ENCODE data around the gene MINDY4.

MINDY4 gene

DNA sequence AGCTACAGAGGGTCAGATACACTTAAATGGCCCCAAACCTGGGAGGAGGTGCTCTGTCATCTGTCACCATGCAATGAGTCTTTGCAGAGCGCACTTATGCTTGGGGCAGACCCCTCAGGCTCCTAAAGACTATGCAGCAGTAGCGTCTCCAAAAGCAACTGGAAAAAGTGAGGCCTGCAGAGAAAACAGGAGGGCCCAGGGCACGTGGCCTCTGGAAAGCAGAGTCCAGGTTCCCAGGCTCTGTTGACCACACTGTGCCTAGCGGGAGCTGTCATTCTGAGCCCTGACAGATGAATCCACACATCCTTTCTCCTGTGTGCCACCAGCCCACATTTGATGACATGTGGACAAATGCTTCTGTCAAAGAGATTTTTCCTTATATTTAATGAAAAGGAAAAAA lies 66.4 kb downstream of the MINDY4 start:
- TF ChIP-seq FOXM1 (IDR thresholded peaks at IDR 0.05; ENCODE audit: borderline replicate concordance, low read depth) = no peak
- no peak for TF ChIP-seq CEBPB (IDR thresholded peaks at IDR 0.05)
- TF ChIP-seq EP300 (IDR thresholded peaks at IDR 0.05; ENCODE audit: borderline replicate concordance) = no peak
- no peak for TF ChIP-seq YY1 (IDR thresholded peaks at IDR 0.05; ENCODE audit: low read depth)
- TF ChIP-seq REST (IDR thresholded peaks at IDR 0.05; ENCODE audit: low read depth) = no peak
- no peak for TF ChIP-seq TEAD4 (IDR thresholded peaks at IDR 0.05)
- TF ChIP-seq EGR1 (IDR thresholded peaks at IDR 0.05) = no peak
- TF ChIP-seq TAF1 (IDR thresholded peaks at IDR 0.05; ENCODE audit: low read depth) = no peak
- no peak for TF ChIP-seq TCF12 (IDR thresholded peaks at IDR 0.05; ENCODE audit: low read depth)

- TF ChIP-seq CEBPB (IDR thresholded peaks at IDR 0.05) (no peak), TAF1 (IDR thresholded peaks at IDR 0.05; ENCODE audit: low read depth) (no peak), CREB1 (IDR thresholded peaks at IDR 0.05; ENCODE audit: low read depth) (no peak), TEAD4 (IDR thresholded peaks at IDR 0.05) (no peak), YY1 (IDR thresholded peaks at IDR 0.05; ENCODE audit: low read depth) (no peak), EP300 (IDR thresholded peaks at IDR 0.05; ENCODE audit: borderline replicate concordance) (no peak), EGR1 (IDR thresholded peaks at IDR 0.05) (no peak), USF1 (IDR thresholded peaks at IDR 0.05) (no peak), FOXM1 (IDR thresholded peaks at IDR 0.05; ENCODE audit: borderline replicate concordance, low read depth) (no peak), REST (IDR thresholded peaks at IDR 0.05; ENCODE audit: low read depth) (no peak)
- TF ChIP-seq, protein P1, sequence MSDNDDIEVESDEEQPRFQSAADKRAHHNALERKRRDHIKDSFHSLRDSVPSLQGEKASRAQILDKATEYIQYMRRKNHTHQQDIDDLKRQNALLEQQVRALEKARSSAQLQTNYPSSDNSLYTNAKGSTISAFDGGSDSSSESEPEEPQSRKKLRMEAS (IDR thresholded peaks at IDR 0.05) = no peak
Measured at GRCh38 chr7:30838008-30838407, 66.8 kb downstream of the MINDY4 start.

GRCh38 chr7:30840141-30841024 lies 69.2 kb downstream of the MINDY4 start:
- TF ChIP-seq EP300 (IDR thresholded peaks at IDR 0.05; ENCODE audit: borderline replicate concordance) = no peak
- TF ChIP-seq, protein P1 (IDR thresholded peaks at IDR 0.05) = no peak
- no peak for TF ChIP-seq USF1 (IDR thresholded peaks at IDR 0.05)
- TF ChIP-seq EGR1 (IDR thresholded peaks at IDR 0.05) = no peak
- no peak for TF ChIP-seq CREB1 (IDR thresholded peaks at IDR 0.05; ENCODE audit: low read depth)
- no peak for TF ChIP-seq YY1 (IDR thresholded peaks at IDR 0.05; ENCODE audit: low read depth)
- no peak for TF ChIP-seq ZBTB7A (IDR thresholded peaks at IDR 0.05; ENCODE audit: low read depth)
- no peak for TF ChIP-seq FOXM1 (IDR thresholded peaks at IDR 0.05; ENCODE audit: borderline replicate concordance, low read depth)
- TF ChIP-seq TEAD4 (IDR thresholded peaks at IDR 0.05) = no peak
- no peak for TF ChIP-seq NFIC (IDR thresholded peaks at IDR 0.05)
- no peak for TF ChIP-seq REST (IDR thresholded peaks at IDR 0.05; ENCODE audit: low read depth)
- no peak for TF ChIP-seq TCF12 (IDR thresholded peaks at IDR 0.05; ENCODE audit: low read depth)

GRCh38 chr7:30841025-30841735 lies 70.0 kb downstream of the MINDY4 start:
- TF ChIP-seq TAF1 (IDR thresholded peaks at IDR 0.05; ENCODE audit: low read depth) = no peak
- TF ChIP-seq FOXM1 (IDR thresholded peaks at IDR 0.05; ENCODE audit: borderline replicate concordance, low read depth) = no peak
- no peak for TF ChIP-seq EGR1 (IDR thresholded peaks at IDR 0.05)
- TF ChIP-seq TEAD4 (IDR thresholded peaks at IDR 0.05) = no peak
- no peak for TF ChIP-seq NFIC (IDR thresholded peaks at IDR 0.05)
- no peak for TF ChIP-seq ZBTB7A (IDR thresholded peaks at IDR 0.05; ENCODE audit: low read depth)
